Measurements from ENCODE around the gene MEGF9.

The MEGF9 gene

GRCh38 chr9:120626512-120626911 is 87.8 kb downstream of the MEGF9 start:
- no peak overlapping the region for H3K4me3 ChIP-seq (ENCODE audit: low read depth, low read length)
- no peak for DNase-seq (ENCODE audit: low read depth)
- in situ Hi-C loops (cut with HindIII; ENCODE audit: low sequenced_read_pairs): no loop called here
- TF ChIP-seq CTCF (IDR thresholded peaks at IDR 0.05; ENCODE audit: low read depth, low read length, missing control alignments): no peak

GRCh38 chr9:120625222-120625621 is 89.0 kb downstream of the MEGF9 start:
- no peak overlapping the region for H3K4me3 ChIP-seq (ENCODE audit: low read depth, low read length)
- in situ Hi-C loops (cut with HindIII; ENCODE audit: low sequenced_read_pairs): no loop called here
- TF ChIP-seq CTCF (IDR thresholded peaks at IDR 0.05; ENCODE audit: low read depth, low read length, missing control alignments): no peak
- no peak for DNase-seq (ENCODE audit: low read depth)

GRCh38 chr9:120622790-120623189 is 91.5 kb downstream of the MEGF9 start:
- no peak for TF ChIP-seq CTCF (IDR thresholded peaks at IDR 0.05; ENCODE audit: low read depth, low read length, missing control alignments)
- no peak for DNase-seq (ENCODE audit: low read depth)
- no peak overlapping the region for H3K4me3 ChIP-seq (ENCODE audit: low read depth, low read length)
- in situ Hi-C loops (cut with HindIII; ENCODE audit: low sequenced_read_pairs): loop anchor here (5.0 kb wide), 1 partner anchor 80 kb away; no protein-coding TSS in a partner anchor

- no peak overlapping the region for H3K4me3 ChIP-seq (ENCODE audit: low read depth, low read length)
- DNase-seq (ENCODE audit: low read depth): no peak
- in situ Hi-C loops (cut with HindIII; ENCODE audit: low sequenced_read_pairs): loop anchor here (5.0 kb wide), 1 partner anchor 80 kb away; no protein-coding TSS in a partner anchor
- TF ChIP-seq CTCF (IDR thresholded peaks at IDR 0.05; ENCODE audit: low read depth, low read length, missing control alignments): no peak
Measured at GRCh38 chr9:120621941-120622340, 92.3 kb downstream of the MEGF9 start.

- peak; percentile 74 for TF ChIP-seq CTCF (IDR thresholded peaks at IDR 0.05; ENCODE audit: low read depth, low read length, missing control alignments)
- no peak overlapping the region for H3K4me3 ChIP-seq (ENCODE audit: low read depth, low read length)
- in situ Hi-C loops (cut with HindIII; ENCODE audit: low sequenced_read_pairs): loop anchor here (5.0 kb wide), 1 partner anchor 78 kb away; no protein-coding TSS in a partner anchor
- DNase-seq (ENCODE audit: low read depth): peak; percentile 65
Measured at GRCh38 chr9:120619751-120620655, 94.3 kb downstream of the MEGF9 start.

- H3K4me3 ChIP-seq (ENCODE audit: low read depth, low read length): no peak overlapping the region
- TF ChIP-seq CTCF (IDR thresholded peaks at IDR 0.05; ENCODE audit: low read depth, low read length, missing control alignments): no peak
- DNase-seq (ENCODE audit: low read depth): no peak
- in situ Hi-C loops (cut with HindIII; ENCODE audit: low sequenced_read_pairs): no loop called here
Measured at GRCh38 chr9:120616966-120617935, 97.0 kb downstream of the MEGF9 start.

Measured in astrocyte of the cerebellum (primary cell).